GM23248 (cell line): ENCODE measurements around the gene GRAP. TPM values are rescaled to one million over a fixed set of nuclear protein-coding genes. Genes with fewer than 3 reads are reported as not detected.
"Not testable (repeated sequence)": the region's sequence is repeated elsewhere in the genome, so short reads cannot be mapped to it uniquely, and the experiment has no call there.

Experiments
- DNase-seq: peaks from one replicate; pipeline ENCODE4 v3.0.0-alpha.2; 2015
- H2AFZ ChIP-seq: fragments of 200-600 bp; sonication (generic); 2 replicates; pipeline ENCODE4 v1.6.1; 2016; ENCODE audit warnings: antibody characterized with exemption
- H3F3A ChIP-seq: fragments of 200-600 bp; sonication (generic); 2 replicates; pipeline ENCODE4 v1.6.1; 2016; ENCODE audit warnings: mild to moderate bottlenecking, antibody characterized with exemption, mixed run types; ENCODE audit not compliant: insufficient read depth
- H3K27ac ChIP-seq: fragments of 200-600 bp; sonication (generic); 2 replicates; pipeline ENCODE4 v1.5.1; 2016; ENCODE audit warnings: mild to moderate bottlenecking
- H3K27me3 ChIP-seq: fragments of 200-600 bp; sonication (generic); replicated peaks from 2 replicates; pipeline ENCODE4 v1.6.1; 2016; ENCODE audit warnings: mild to moderate bottlenecking; ENCODE audit not compliant: insufficient read depth
- H3K36me3 ChIP-seq: fragments of 200-600 bp; sonication (generic); 2 replicates; pipeline ENCODE4 v1.6.1; 2016; ENCODE audit warnings: low read depth, mild to moderate bottlenecking
- H3K4me1 ChIP-seq: fragments of 200-600 bp; sonication (generic); 2 replicates; pipeline ENCODE4 v1.6.1; 2016; ENCODE audit warnings: mild to moderate bottlenecking; ENCODE audit not compliant: insufficient read depth
- H3K4me2 ChIP-seq: fragments of 200-600 bp; sonication (generic); one replicate; pipeline ENCODE4 v1.6.1; 2016; ENCODE audit warnings: mild to moderate bottlenecking; ENCODE audit not compliant: unreplicated experiment
- H3K4me3 ChIP-seq: fragments of 200-600 bp; sonication (generic); 2 replicates; pipeline ENCODE4 v1.5.1; 2016; ENCODE audit warnings: mild to moderate bottlenecking
- H3K79me2 ChIP-seq: fragments of 200-600 bp; sonication (generic); 2 replicates; pipeline ENCODE4 v1.6.1; 2016; ENCODE audit warnings: mild to moderate bottlenecking; ENCODE audit not compliant: insufficient read depth
- H3K9ac ChIP-seq: fragments of 200-600 bp; sonication (generic); 2 replicates; pipeline ENCODE4 v1.6.1; 2016; ENCODE audit warnings: mild to moderate bottlenecking
- H3K9me2 ChIP-seq: fragments of 200-600 bp; sonication (generic); 2 replicates; pipeline ENCODE4 v1.6.1; 2016; ENCODE audit warnings: mixed run types, mild to moderate bottlenecking, moderate library complexity; ENCODE audit not compliant: insufficient read depth
- H3K9me3 ChIP-seq: fragments of 200-600 bp; sonication (generic); one replicate; pipeline ENCODE4 v1.6.1; 2017; ENCODE audit warnings: low read depth
- H4K20me1 ChIP-seq: fragments of 200-600 bp; sonication (generic); 2 replicates; pipeline ENCODE4 v1.6.0; 2016; ENCODE audit not compliant: insufficient read depth
- EZH2 ChIP-seq: fragments of 200-600 bp; sonication (generic); IDR thresholded peaks from 2 replicates; pipeline ENCODE4 v1.6.1; 2018; ENCODE audit warnings: antibody characterized with exemption, mild to moderate bottlenecking; ENCODE audit not compliant: insufficient read depth, poor library complexity, severe bottlenecking
- EZH2phosphoT487 ChIP-seq: fragments of 200-600 bp; sonication (generic); IDR thresholded peaks from 2 replicates; pipeline ENCODE4 v1.6.1; 2018; ENCODE audit warnings: antibody characterized with exemption, moderate library complexity, mild to moderate bottlenecking, low read depth; ENCODE audit not compliant: insufficient read depth
- WGBS, 2 experiments: methylation state at CpG; one replicate each; pipeline ENCODE4 v1.1.6; 2015 to 2017; ENCODE audit warnings: low lambda C conversion rate in 2 of 2, low coverage in 1 of 2; ENCODE audit errors: missing lambda C conversion rate in 2 of 2; 5-methylcytosine and 5-hydroxymethylcytosine counted together
- in situ Hi-C: fragments of 300-500 bp; cut with MboI; formaldehyde crosslinking; loops from 2 replicates; pipeline ENCODE4 v1.15.0; 2020
- polyA plus RNA-seq: library from polyadenylated mRNA; unstranded; fragments of >200 nt; fragmentation: Nextera tagmentation; extraction: Ambion mirVana; gene quantifications from 2 replicates; pipeline ENCODE4 v1.2.1, GENCODE V29; 2016
- total RNA-seq: library from RNA; depleted of rRNA; stranded (reverse); fragments of >200 nt; shearing (Covaris generic); gene quantifications from 2 replicates; pipeline ENCODE4 v1.2.3, GENCODE V29; 2014

The GRAP gene
- total and polyA plus RNA-seq, 2 experiments from 2014 or later, result not detected

- Histone ChIP-seq H4K20me1 (no peaks in the 10 kb centered on the region), H3K36me3 (no peaks in the 10 kb centered on the region), H3K9me2 (no peaks in the 10 kb centered on the region), H3K27ac (no peak overlapping the region), H3K79me2 (no peaks in the 10 kb centered on the region), H2AFZ (no peak overlapping the region), H3K9ac (no peak overlapping the region), H3K4me2 (no peak overlapping the region), H3F3A (no peaks in the 10 kb centered on the region; the same call in 1 of the 2 replicates), H3K4me3 (no peak overlapping the region), H3K9me3 (no peaks in the 10 kb centered on the region), H3K4me1 (no peaks in the 10 kb centered on the region; the same call in 1 of the 2 replicates), H3K27me3 (no peaks in the 10 kb centered on the region)
- no peak for DNase-seq
- WGBS, 2 experiments, result 89 to 91% methylated on average over 6 of the region's 6 CpGs
- TF ChIP-seq EZH2phosphoT487 (no peak), EZH2 (no peak)
- in situ Hi-C loops, result no loop called here
Measured at GRCh38 chr17:19022747-19023146, 24.0 kb downstream of the GRAP start.

- TF ChIP-seq EZH2 (no peak), EZH2phosphoT487 (no peak)
Measured at GRCh38 chr17:19022128-19022527, 24.6 kb downstream of the GRAP start.

GRCh38 chr17:19021622-19022083, 25.1 kb downstream of the GRAP start:
- H3K27ac ChIP-seq, result no peak overlapping the region
- WGBS, 2 experiments, result 91 to 92% methylated on average over 24 of the region's 24 CpGs
- no peak overlapping the region for H2AFZ ChIP-seq
- no peaks in the 10 kb centered on the region for H3K27me3 ChIP-seq
- no peak overlapping the region for H3K4me3 ChIP-seq
- H3K79me2 ChIP-seq, result no peaks in the 10 kb centered on the region
- no peaks in the 10 kb centered on the region for H4K20me1 ChIP-seq
- TF ChIP-seq EZH2 (no peak), EZH2phosphoT487 (no peak)
- H3K4me2 ChIP-seq, result no peak overlapping the region
- no peaks in the 10 kb centered on the region; the same call in 1 of the 2 replicates for H3F3A ChIP-seq
- no peaks in the 10 kb centered on the region for H3K9me3 ChIP-seq
- no peak overlapping the region for H3K9ac ChIP-seq
- no peaks in the 10 kb centered on the region for H3K36me3 ChIP-seq
- peak; percentile 33 for DNase-seq
- in situ Hi-C loops, result no loop called here
- no peaks in the 10 kb centered on the region; the same call in 1 of the 2 replicates for H3K4me1 ChIP-seq
- H3K9me2 ChIP-seq, result no peaks in the 10 kb centered on the region

More at GRCh38 chr17:19022128-19022527, 24.6 kb downstream of the GRAP start:
- Histone ChIP-seq H3K9ac (no peak overlapping the region), H3F3A (no peaks in the 10 kb centered on the region; the same call in 1 of the 2 replicates), H3K36me3 (no peaks in the 10 kb centered on the region), H3K4me1 (no peaks in the 10 kb centered on the region; the same call in 1 of the 2 replicates), H3K4me2 (no peak overlapping the region), H3K9me3 (no peaks in the 10 kb centered on the region), H3K79me2 (no peaks in the 10 kb centered on the region), H4K20me1 (no peaks in the 10 kb centered on the region), H3K27ac (no peak overlapping the region), H3K9me2 (no peaks in the 10 kb centered on the region), H3K4me3 (no peak overlapping the region), H3K27me3 (no peaks in the 10 kb centered on the region), H2AFZ (no peak overlapping the region)
- in situ Hi-C loops, result no loop called here
- WGBS, 2 experiments, result 87 to 88% methylated on average over 5 of the region's 5 CpGs
- no peak for DNase-seq

- H3K9me3 ChIP-seq, H3K27ac ChIP-seq, H4K20me1 ChIP-seq, H3K79me2 ChIP-seq, H3K4me2 ChIP-seq, H3K9me2 ChIP-seq, H3K27me3 ChIP-seq, H3K36me3 ChIP-seq, H3F3A ChIP-seq, H3K9ac ChIP-seq, H3K4me1 ChIP-seq, DNase-seq, in situ Hi-C loops, H2AFZ ChIP-seq, H3K4me3 ChIP-seq: not testable (repeated sequence)
- WGBS, 2 experiments, result 87 to 95% methylated on average over 6 to 7 of the region's 7 CpGs
Measured at GRCh38 chr17:19021011-19021621, 25.6 kb downstream of the GRAP start.

GRCh38 chr17:19020016-19020415, 26.7 kb downstream of the GRAP start:
- Histone ChIP-seq H3K9me3 (no peaks in the 10 kb centered on the region), H4K20me1 (no peaks in the 10 kb centered on the region), H3K27me3 (no peaks in the 10 kb centered on the region), H3K36me3 (no peaks in the 10 kb centered on the region), H3K4me3 (no peak overlapping the region), H2AFZ (no peak overlapping the region), H3K9me2 (no peaks in the 10 kb centered on the region), H3K9ac (no peak overlapping the region), H3K27ac (no peak overlapping the region), H3K79me2 (no peaks in the 10 kb centered on the region), H3F3A (no peaks in the 10 kb centered on the region; the same call in 1 of the 2 replicates), H3K4me2 (no peak overlapping the region), H3K4me1 (no peaks in the 10 kb centered on the region; the same call in 1 of the 2 replicates)
- WGBS, 2 experiments, result 98 to 99% methylated on average over 3 of the region's 3 CpGs
- in situ Hi-C loops, result no loop called here
- TF ChIP-seq EZH2 (no peak), EZH2phosphoT487 (no peak)
- no peak for DNase-seq
